ENCODE measurements around the gene FGD5.

The FGD5 gene

GRCh38 chr3:14818804-14819500, at the start of gene FGD5:
FGD5 (plus strand) TSS chr3:14818962; CDS start chr3:14819072, 110 bp downstream.
- no peak for DNase-seq (ENCODE audit: low read depth in 2 of 3, low spot score in 2 of 3)

- no peak for DNase-seq (ENCODE audit: low read depth in 2 of 3, low spot score in 2 of 3)
Measured at GRCh38 chr3:14769544-14770325, 49.0 kb upstream of the FGD5 start.

- no peak for DNase-seq (ENCODE audit: low read depth in 2 of 3, low spot score in 2 of 3)
Measured at GRCh38 chr3:14770591-14770990, 48.2 kb upstream of the FGD5 start.

- DNase-seq (ENCODE audit: low read depth in 2 of 3, low spot score in 2 of 3) = no peak
Measured at GRCh38 chr3:14771593-14772497, 46.9 kb upstream of the FGD5 start.

GRCh38 chr3:14772533-14773138, 46.1 kb upstream of the FGD5 start:
- no peak for DNase-seq (ENCODE audit: low read depth in 2 of 3, low spot score in 2 of 3)

GRCh38 chr3:14773281-14773680, 45.5 kb upstream of the FGD5 start:
- DNase-seq (ENCODE audit: low read depth in 2 of 3, low spot score in 2 of 3) = no peak

- no peak for DNase-seq (ENCODE audit: low read depth in 2 of 3, low spot score in 2 of 3)
Measured at GRCh38 chr3:14773691-14774128, 45.1 kb upstream of the FGD5 start.

GRCh38 chr3:14774431-14774830, 44.3 kb upstream of the FGD5 start:
- DNase-seq (ENCODE audit: low read depth in 2 of 3, low spot score in 2 of 3) = no peak

GRCh38 chr3:14775011-14775410, 43.8 kb upstream of the FGD5 start:
- DNase-seq (ENCODE audit: low read depth in 2 of 3, low spot score in 2 of 3) = no peak

GRCh38 chr3:14775563-14775962, 43.2 kb upstream of the FGD5 start:
- no peak for DNase-seq (ENCODE audit: low read depth in 2 of 3, low spot score in 2 of 3)

- no peak for DNase-seq (ENCODE audit: low read depth in 2 of 3, low spot score in 2 of 3)
Measured at GRCh38 chr3:14779069-14779685, 39.6 kb upstream of the FGD5 start.

GRCh38 chr3:14780927-14781507, 37.7 kb upstream of the FGD5 start:
- DNase-seq (ENCODE audit: low read depth in 2 of 3, low spot score in 2 of 3) = no peak

- DNase-seq (ENCODE audit: low read depth in 2 of 3, low spot score in 2 of 3) = no peak
Measured at GRCh38 chr3:14783480-14784086, 35.2 kb upstream of the FGD5 start.

GRCh38 chr3:14784087-14784681, 34.6 kb upstream of the FGD5 start:
- DNase-seq (ENCODE audit: low read depth in 2 of 3, low spot score in 2 of 3) = no peak

- no peak for DNase-seq (ENCODE audit: low read depth in 2 of 3, low spot score in 2 of 3)
Measured at GRCh38 chr3:14785207-14786155, 33.3 kb upstream of the FGD5 start.

- DNase-seq (ENCODE audit: low read depth in 2 of 3, low spot score in 2 of 3) = no peak
Measured at GRCh38 chr3:14786369-14786768, 32.4 kb upstream of the FGD5 start.

GRCh38 chr3:14787630-14788029, 31.1 kb upstream of the FGD5 start:
- no peak for DNase-seq (ENCODE audit: low read depth in 2 of 3, low spot score in 2 of 3)

GRCh38 chr3:14788644-14789043, 30.1 kb upstream of the FGD5 start:
- DNase-seq (ENCODE audit: low read depth in 2 of 3, low spot score in 2 of 3) = no peak

All from activated CD8-positive, alpha-beta memory T cell treated with anti-CD3 and anti-CD28 coated beads for 48 hours (primary cell).